Measurements from ENCODE around the gene TSKU. TPM values are rescaled to one million over a fixed set of nuclear protein-coding genes. Genes with fewer than 3 reads are reported as not detected.

Gene TSKU
- total RNA-seq, 1 donor from 2014 or later = 121 TPM

GRCh38 chr11:76781046-76781801 is 1.9 kb upstream of the TSKU start:
- no peak for DNase-seq (ENCODE audit: low spot score in 2 of 2)
- H3K4me3 ChIP-seq = peak overlapping the region in 1 of 2 donors; percentile 86
- H3K27ac ChIP-seq = peak overlapping the region; percentile 93 to 95

DNA sequence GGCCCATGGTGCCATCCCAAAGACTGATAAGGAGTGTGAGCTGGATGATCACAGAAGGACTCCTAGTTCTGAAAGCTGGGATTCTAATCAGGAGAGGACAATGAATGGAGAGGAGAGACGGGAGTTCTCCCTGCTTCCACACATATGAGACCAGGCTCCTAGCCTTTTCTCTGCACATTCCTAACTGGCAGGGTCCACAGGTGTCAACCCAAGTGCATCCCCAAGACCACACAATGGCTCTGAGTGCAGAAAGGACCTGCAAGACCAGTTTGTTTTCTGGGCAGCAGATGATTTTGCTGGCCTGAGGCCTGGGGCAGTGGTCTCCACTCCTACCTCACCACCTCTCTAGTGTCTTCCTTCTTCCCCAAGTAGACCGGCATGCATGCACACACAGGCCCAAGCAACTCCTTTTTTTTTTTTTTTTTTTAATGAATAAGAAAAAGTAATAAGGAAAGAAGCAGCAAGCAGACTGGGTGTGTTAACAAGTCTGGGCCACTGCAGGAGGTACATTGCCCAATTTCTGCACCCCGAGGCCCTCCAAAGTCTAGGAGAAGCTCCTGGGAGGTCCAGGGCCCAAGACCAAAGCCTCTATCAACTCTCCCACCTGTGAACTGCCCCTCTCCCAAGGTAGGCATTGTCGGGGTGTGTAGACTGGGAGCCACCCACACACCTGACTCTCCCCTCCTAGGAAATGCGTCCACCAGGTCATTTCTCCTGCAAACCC is 1.2 kb upstream of the TSKU start:
- peaks cover 0 to 4% of the 10 kb centered on the region in 2 donors for H3K9me3 ChIP-seq
- no peak for TF ChIP-seq CTCF (IDR thresholded peaks at IDR 0.05)
- no peaks in the 10 kb centered on the region for H3K36me3 ChIP-seq
- DNase-seq (ENCODE audit: low spot score in 2 of 2) = no peak
- H3K4me3 ChIP-seq = peak overlapping the region; percentile 81 to 86
- H3K27ac ChIP-seq = peak overlapping the region; percentile 93 to 95
- peaks cover 0 to 7% of the 10 kb centered on the region in 2 donors for H3K4me1 ChIP-seq
- intact Hi-C loops (cut with DNase I) = loop anchor here (10.0 kb wide), 2 partner anchors 547 to 1367 kb away; no protein-coding TSS in a partner anchor
- H3K27me3 ChIP-seq = no peaks in the 10 kb centered on the region

More at GRCh38 chr11:76781046-76781801, 1.9 kb upstream of the TSKU start:
- intact Hi-C loops (cut with DNase I) = loop anchor here (10.0 kb wide), 2 partner anchors 546 to 1366 kb away; no protein-coding TSS in a partner anchor
- Histone ChIP-seq H3K27me3 (no peaks in the 10 kb centered on the region), H3K36me3 (no peaks in the 10 kb centered on the region), H3K9me3 (peaks cover 0 to 11% of the 10 kb centered on the region in 2 donors), H3K4me1 (peaks cover 0 to 7% of the 10 kb centered on the region in 2 donors)
- TF ChIP-seq CTCF (IDR thresholded peaks at IDR 0.05) = no peak

DNA sequence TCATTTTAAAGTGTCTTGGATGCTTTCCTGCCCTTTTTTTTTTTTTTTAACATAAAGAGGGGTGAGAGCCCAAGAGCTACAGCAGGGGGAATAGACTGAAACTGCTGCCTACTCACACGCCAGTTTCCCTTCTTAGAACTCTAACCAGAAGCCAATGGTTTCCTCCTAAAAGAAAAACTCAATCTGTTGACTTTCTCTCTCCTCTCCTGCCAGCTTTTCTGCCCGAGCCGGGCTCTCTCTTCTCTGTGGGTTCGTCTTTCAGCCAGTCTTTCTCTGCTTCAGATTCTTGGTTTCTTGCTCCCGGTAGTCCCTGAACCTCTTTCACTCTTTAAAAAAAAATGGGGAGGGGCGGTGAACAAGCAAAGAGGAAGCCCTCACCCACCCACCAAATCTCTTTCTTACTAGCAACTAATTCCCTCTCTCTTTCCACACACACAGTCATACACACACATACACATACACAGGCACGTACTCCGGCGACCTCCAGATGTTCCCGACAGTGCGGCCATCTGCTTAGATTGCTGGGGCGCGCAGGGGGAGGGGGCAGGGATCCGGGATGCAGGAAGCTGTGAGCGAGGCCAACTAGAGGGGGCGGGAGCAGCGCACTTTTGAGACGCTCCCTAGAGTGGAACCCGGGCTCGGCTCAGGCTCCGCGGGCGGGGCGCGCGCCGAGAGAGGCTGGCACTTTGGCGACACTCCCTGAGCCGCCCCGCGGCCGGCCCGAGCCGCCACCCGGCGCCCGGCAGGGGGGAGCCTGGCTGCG is 444 bp upstream of the TSKU start:
- peak overlapping the region; percentile 93 to 95 for H3K27ac ChIP-seq
- no peaks in the 10 kb centered on the region for H3K27me3 ChIP-seq
- peaks cover 0 to 8% of the 10 kb centered on the region in 2 donors for H3K4me1 ChIP-seq
- intact Hi-C loops (cut with DNase I) = loop anchor here (10.0 kb wide), 2 partner anchors 548 to 1368 kb away; no protein-coding TSS in a partner anchor
- peak; percentile 43 to 93 for DNase-seq (ENCODE audit: low spot score in 2 of 2)
- TF ChIP-seq CTCF (IDR thresholded peaks at IDR 0.05) = no peak
- no peaks in the 10 kb centered on the region for H3K9me3 ChIP-seq
- H3K36me3 ChIP-seq = no peaks in the 10 kb centered on the region
- H3K4me3 ChIP-seq = peak overlapping the region; percentile 81 to 86

DNA sequence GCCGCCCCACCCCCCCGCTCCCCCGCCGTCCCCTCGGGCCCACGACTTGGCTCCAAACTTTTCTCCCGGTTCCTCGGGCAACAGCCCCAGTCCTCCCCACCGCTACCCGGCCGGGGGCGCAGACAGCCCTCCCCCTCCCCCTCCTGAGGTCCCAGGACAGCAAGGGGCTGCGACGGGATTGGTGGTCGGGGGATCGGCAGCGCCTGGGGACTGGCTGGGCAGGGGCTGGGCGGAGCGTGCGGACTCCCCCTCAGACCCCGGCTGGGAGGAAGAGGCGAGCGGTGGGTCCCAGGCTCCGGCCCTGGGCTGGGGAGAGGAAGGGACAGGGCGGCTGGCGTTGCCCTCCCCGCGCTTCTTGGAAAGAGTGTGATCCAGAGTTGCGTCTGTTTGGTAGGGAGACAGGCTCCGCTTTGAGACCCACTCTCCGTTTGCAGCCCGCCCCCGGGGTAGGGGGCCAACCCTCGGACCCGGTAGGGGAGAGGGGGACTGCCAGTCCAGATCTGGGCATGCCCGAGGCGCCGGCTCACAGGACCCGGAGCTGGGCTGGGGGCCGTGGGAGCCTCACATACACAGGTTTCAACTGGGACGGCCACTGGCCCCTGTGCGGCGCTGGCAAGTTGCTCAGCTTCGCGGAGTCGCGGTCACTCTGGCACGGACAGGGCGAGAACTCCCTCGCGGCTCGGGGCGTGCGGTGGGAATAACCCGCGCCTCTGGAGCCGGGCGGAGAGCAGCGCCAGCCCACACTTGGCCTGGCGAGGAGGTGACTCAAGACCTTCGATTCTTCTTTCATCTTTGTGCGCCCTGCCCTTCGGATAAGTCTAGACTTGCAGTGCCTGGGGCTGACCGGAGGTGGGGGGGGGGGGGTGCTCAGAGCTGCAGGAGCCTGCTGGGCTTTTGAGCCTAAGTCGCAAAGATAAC is 999 bp downstream of the TSKU start:
- intact Hi-C loops (cut with DNase I) = loop anchor here (2.0 to 10.0 kb wide), 5 partner anchors 13 to 1369 kb away; no protein-coding TSS in a partner anchor
- peak overlapping the region; percentile 93 to 95 for H3K27ac ChIP-seq

More for the DNA sequence above, 999 bp downstream of the TSKU start:
- H3K27me3 ChIP-seq = no peaks in the 10 kb centered on the region
- peak overlapping the region; percentile 81 to 86 for H3K4me3 ChIP-seq
- no peaks in the 10 kb centered on the region for H3K9me3 ChIP-seq
- H3K36me3 ChIP-seq = no peaks in the 10 kb centered on the region
- TF ChIP-seq CTCF (IDR thresholded peaks at IDR 0.05) = no peak
- DNase-seq (ENCODE audit: low spot score in 2 of 2) = peak in 1 of 2 donors; percentile 85
- peaks cover 0 to 18% of the 10 kb centered on the region in 2 donors for H3K4me1 ChIP-seq
